ENCODE results near the gene IGF2. TPM values are rescaled to one million over a fixed set of nuclear protein-coding genes. Genes with fewer than 3 reads are reported as not detected.

The IGF2 gene
- total RNA-seq, 1 donor, result not detected

DNA sequence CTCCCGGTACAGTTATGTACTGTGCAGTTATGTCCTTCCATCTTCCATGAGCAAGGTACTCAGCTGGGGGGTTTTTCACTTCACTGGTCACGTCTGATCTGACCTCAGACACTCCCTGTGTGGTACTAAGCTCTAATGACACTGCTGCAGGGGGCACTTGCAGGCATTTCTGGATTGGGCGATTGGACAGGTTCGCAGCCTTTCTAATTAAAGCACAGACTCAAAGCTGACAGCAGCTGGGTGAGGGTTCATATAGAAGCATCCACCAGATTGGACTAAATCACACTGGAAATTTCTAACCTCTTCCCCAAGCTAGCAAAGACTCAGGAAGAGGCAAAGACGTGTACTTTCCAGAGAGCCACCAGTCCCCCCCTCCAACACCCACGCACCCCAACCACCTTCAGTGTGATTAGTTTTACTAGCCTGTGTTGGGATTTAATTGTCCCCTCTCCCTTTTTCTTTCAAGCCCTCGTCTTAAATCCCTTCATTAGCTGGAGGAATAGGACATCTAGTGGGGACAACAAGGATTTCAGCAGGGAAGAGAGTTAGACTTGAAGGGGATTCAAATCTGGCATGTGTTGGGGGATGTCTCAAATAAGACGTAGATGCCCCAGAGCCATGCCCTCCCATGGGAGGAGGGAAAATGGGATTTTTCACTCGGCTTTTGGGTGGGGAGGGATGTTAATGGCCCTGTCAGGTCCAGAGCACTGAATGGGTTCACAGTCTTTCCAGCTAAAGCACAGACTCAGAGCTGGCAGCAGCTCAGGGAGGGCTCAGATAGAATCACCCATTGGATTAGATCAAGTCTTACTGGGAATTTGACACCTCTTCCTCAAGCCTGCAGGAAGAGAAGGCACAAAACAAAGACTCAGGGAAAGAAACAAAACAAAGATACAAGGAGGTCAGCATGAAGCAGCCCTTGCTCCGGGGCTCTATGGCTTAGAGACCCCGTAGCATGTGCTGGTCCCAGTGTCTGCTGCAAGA lies 11.0 kb upstream of the IGF2 start:
- H3K4me1 ChIP-seq (ENCODE audit: insufficient read depth, low read length), result peaks cover 6% of the 10 kb centered on the region
- peaks cover 43% of the 10 kb centered on the region for H3K27me3 ChIP-seq (ENCODE audit: insufficient read depth, low read length)
- H3K9me3 ChIP-seq (ENCODE audit: low read depth, low read length), result no peaks in the 10 kb centered on the region
- no peak overlapping the region for H3K4me3 ChIP-seq (ENCODE audit: low read length)

DNA sequence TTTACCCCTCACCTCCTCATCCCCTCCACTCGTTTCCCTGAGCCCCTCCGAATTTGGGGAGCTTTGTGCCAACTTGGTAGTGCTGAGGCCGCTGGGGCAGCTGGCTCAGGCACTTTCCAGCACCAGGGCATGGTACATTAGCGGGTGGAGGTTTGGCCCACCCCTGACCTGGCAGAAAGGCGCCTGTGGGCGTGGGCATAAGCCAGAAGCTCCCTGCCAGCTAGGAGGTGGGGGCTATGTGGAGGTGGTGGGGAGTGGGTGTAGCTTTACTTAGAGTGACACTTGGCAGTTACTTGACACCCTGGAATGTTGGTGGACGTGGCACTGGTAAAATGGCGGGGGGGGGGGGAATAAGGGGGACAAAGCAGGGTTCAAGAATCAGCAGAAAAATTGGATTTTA lies 10.3 kb upstream of the IGF2 start:
- peaks cover 48% of the 10 kb centered on the region for H3K27me3 ChIP-seq (ENCODE audit: insufficient read depth, low read length)
- no peaks in the 10 kb centered on the region for H3K9me3 ChIP-seq (ENCODE audit: low read depth, low read length)
- H3K4me1 ChIP-seq (ENCODE audit: insufficient read depth, low read length), result peaks cover 6% of the 10 kb centered on the region
- H3K4me3 ChIP-seq (ENCODE audit: low read length), result no peak overlapping the region

- H3K27me3 ChIP-seq (ENCODE audit: insufficient read depth, low read length), result peaks cover 55% of the 10 kb centered on the region
- peaks cover 12% of the 10 kb centered on the region for H3K4me1 ChIP-seq (ENCODE audit: insufficient read depth, low read length)
- H3K4me3 ChIP-seq (ENCODE audit: low read length), result no peak overlapping the region
- H3K9me3 ChIP-seq (ENCODE audit: low read depth, low read length), result no peaks in the 10 kb centered on the region
Observed at GRCh38 chr11:2148595-2148994, 9.4 kb upstream of the IGF2 start.

GRCh38 chr11:2147391-2147790 lies 8.2 kb upstream of the IGF2 start:
- peaks cover 12% of the 10 kb centered on the region for H3K4me1 ChIP-seq (ENCODE audit: insufficient read depth, low read length)
- H3K9me3 ChIP-seq (ENCODE audit: low read depth, low read length), result no peaks in the 10 kb centered on the region
- H3K4me3 ChIP-seq (ENCODE audit: low read length), result no peak overlapping the region
- peaks cover 65% of the 10 kb centered on the region for H3K27me3 ChIP-seq (ENCODE audit: insufficient read depth, low read length)

DNA sequence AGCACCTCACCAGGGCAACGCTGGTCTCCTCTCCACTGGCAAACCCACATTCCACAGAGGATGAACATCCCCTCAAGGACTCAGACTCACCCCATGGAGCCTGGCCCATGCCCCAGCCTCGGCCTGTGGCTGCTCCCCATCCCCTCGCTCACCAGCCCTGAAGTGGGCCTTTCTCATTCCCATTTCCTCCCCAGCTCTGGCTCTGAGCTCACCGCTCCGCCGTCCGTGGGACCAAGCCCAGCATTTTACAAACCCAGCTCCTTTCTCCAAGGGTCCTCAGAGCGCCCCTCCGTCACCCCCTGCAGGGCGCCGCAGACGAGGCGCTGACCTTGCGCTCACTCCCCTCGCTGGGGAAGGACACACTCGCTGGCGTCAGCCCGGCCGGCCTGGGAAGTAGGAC lies 6.9 kb upstream of the IGF2 start:
- Histone ChIP-seq H3K4me3 (ENCODE audit: low read length) (no peak overlapping the region), H3K27me3 (ENCODE audit: insufficient read depth, low read length) (peaks cover 78% of the 10 kb centered on the region)

DNA sequence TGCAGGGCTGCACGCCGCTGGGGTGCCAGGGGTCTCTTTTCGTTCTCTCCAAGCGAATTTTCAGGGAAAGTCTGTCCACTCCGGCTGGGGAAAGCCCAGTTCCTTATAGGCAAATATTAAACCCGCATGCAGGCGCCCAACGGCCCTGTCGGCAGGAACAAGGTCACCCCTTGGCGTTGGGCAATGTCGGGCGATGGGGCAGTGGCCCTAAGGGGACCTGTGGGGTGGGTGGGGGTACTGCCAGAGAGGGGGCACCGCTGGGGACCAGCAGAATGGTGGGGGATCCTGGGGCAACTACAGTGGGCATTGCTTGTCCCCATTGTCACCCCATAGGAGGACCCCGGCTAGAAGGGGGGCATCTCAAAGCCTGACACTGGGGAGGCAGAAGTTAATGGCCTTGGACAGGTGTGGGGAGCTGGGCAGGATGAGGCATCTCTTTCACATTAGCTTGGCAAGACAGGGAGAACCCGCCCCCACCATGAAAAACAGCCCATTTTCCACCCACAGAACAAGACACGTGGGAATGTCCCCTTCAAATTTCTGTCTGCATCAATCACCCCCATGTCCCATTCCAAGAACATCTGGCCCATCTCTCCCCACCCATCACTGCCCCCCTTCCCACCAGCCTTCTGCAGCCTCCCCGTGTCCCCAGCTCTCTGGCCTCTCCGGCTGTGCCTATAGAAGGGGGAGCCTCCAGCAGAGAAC lies 5.5 kb upstream of the IGF2 start:
- peaks cover 10% of the 10 kb centered on the region for H3K4me1 ChIP-seq (ENCODE audit: insufficient read depth, low read length)
- H3K9me3 ChIP-seq (ENCODE audit: low read depth, low read length), result no peaks in the 10 kb centered on the region
- H3K27me3 ChIP-seq (ENCODE audit: insufficient read depth, low read length), result peaks cover 72% of the 10 kb centered on the region
- H3K4me3 ChIP-seq (ENCODE audit: low read length), result no peak overlapping the region

More for the DNA sequence above, 6.9 kb upstream of the IGF2 start:
- Histone ChIP-seq H3K9me3 (ENCODE audit: low read depth, low read length) (no peaks in the 10 kb centered on the region), H3K4me1 (ENCODE audit: insufficient read depth, low read length) (peaks cover 6% of the 10 kb centered on the region)

DNA sequence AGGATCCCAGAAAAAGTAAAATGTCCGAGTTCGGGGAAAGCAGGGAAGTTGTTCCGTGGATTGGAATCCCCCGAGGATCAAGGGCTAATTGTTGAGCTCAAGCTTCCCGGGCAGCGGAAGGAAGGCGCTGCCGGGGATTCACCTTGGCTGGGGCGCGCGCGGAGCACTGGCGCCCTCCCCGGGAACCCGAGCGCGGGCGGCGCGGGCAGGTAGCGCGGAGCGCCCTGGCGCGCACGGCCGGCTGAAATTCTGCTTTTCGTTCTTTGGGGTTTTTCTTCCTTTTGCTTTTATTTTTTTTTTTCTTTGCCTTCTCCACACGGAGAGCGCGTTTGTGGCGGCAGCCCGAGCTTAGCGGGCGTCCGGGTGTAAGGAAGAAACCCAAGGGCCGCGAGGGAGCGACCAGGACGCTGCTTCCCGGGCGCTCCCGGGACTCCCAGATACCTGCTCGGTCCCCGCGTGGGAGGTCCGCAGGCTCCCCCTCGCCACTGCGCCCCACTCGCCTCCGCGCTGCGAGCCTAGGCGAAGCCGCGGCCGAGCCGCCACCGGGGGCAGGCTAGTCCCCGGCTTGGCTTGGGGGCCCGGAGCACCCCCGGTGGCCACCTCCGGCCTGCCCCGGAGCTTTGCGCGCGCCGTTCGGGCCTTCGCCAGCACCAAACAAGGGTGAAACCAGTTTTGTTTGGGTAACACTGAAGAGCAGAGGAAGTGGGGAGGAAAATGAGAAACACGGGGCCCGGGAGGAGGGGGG lies 4.8 kb upstream of the IGF2 start:
- Histone ChIP-seq H3K4me1 (ENCODE audit: insufficient read depth, low read length) (peaks cover 10% of the 10 kb centered on the region), H3K27me3 (ENCODE audit: insufficient read depth, low read length) (peaks cover 67% of the 10 kb centered on the region), H3K9me3 (ENCODE audit: low read depth, low read length) (no peaks in the 10 kb centered on the region), H3K4me3 (ENCODE audit: low read length) (no peak overlapping the region)

GRCh38 chr11:2143477-2143798 lies 4.2 kb upstream of the IGF2 start:
- H3K4me3 ChIP-seq (ENCODE audit: low read length), result no peak overlapping the region
- peaks cover 10% of the 10 kb centered on the region for H3K4me1 ChIP-seq (ENCODE audit: insufficient read depth, low read length)
- peaks cover 65% of the 10 kb centered on the region for H3K27me3 ChIP-seq (ENCODE audit: insufficient read depth, low read length)
- H3K9me3 ChIP-seq (ENCODE audit: low read depth, low read length), result no peaks in the 10 kb centered on the region

GRCh38 chr11:2142762-2143202 lies 3.6 kb upstream of the IGF2 start:
- peaks cover 62% of the 10 kb centered on the region for H3K27me3 ChIP-seq (ENCODE audit: insufficient read depth, low read length)
- peaks cover 10% of the 10 kb centered on the region for H3K4me1 ChIP-seq (ENCODE audit: insufficient read depth, low read length)
- no peaks in the 10 kb centered on the region for H3K9me3 ChIP-seq (ENCODE audit: low read depth, low read length)
- H3K4me3 ChIP-seq (ENCODE audit: low read length), result no peak overlapping the region

- H3K9me3 ChIP-seq (ENCODE audit: low read depth, low read length), result no peaks in the 10 kb centered on the region
- H3K4me1 ChIP-seq (ENCODE audit: insufficient read depth, low read length), result peaks cover 14% of the 10 kb centered on the region
- no peak overlapping the region for H3K4me3 ChIP-seq (ENCODE audit: low read length)
- H3K27me3 ChIP-seq (ENCODE audit: insufficient read depth, low read length), result peaks cover 62% of the 10 kb centered on the region
Observed at GRCh38 chr11:2142300-2142759, 3.1 kb upstream of the IGF2 start.

- peaks cover 60% of the 10 kb centered on the region for H3K27me3 ChIP-seq (ENCODE audit: insufficient read depth, low read length)
- H3K4me1 ChIP-seq (ENCODE audit: insufficient read depth, low read length), result peaks cover 14% of the 10 kb centered on the region
- H3K4me3 ChIP-seq (ENCODE audit: low read length), result no peak overlapping the region
- H3K9me3 ChIP-seq (ENCODE audit: low read depth, low read length), result no peaks in the 10 kb centered on the region
Observed at GRCh38 chr11:2140411-2141400, 1.5 kb upstream of the IGF2 start.

GRCh38 chr11:2139621-2140337 lies 590 bp upstream of the IGF2 start:
- Histone ChIP-seq H3K27me3 (ENCODE audit: insufficient read depth, low read length) (peaks cover 51% of the 10 kb centered on the region), H3K4me3 (ENCODE audit: low read length) (no peak overlapping the region), H3K9me3 (ENCODE audit: low read depth, low read length) (no peaks in the 10 kb centered on the region), H3K4me1 (ENCODE audit: insufficient read depth, low read length) (peaks cover 14% of the 10 kb centered on the region)

GRCh38 chr11:2138431-2139122 lies 612 bp downstream of the IGF2 start:
- H3K4me1 ChIP-seq (ENCODE audit: insufficient read depth, low read length), result peaks cover 9% of the 10 kb centered on the region
- no peak overlapping the region for H3K4me3 ChIP-seq (ENCODE audit: low read length)
- H3K27me3 ChIP-seq (ENCODE audit: insufficient read depth, low read length), result peaks cover 42% of the 10 kb centered on the region
- H3K9me3 ChIP-seq (ENCODE audit: low read depth, low read length), result no peaks in the 10 kb centered on the region

Data from mononuclear cell (primary cell).